ENCODE data around the gene CTSL. TPM values are rescaled to one million over a fixed set of nuclear protein-coding genes. Genes with fewer than 3 reads are reported as not detected.

Gene CTSL
- total and polyA plus RNA-seq, 2 of the 13 experiments (the other 11 are each of a cell fraction or from before 2014, with no cell fraction given): 78.1 to 113 TPM

- no peak for TF ChIP-seq KDM5A (IDR thresholded peaks at IDR 0.05; ENCODE audit: borderline replicate concordance, low read length)
Observed at GRCh38 chr9:87710443-87710842, 15.5 kb upstream of the CTSL start (continued).

- intact Hi-C loops (cut with micrococcal nuclease; ENCODE audit: unreplicated experiment): no loop called here
- H3K27me3 ChIP-seq (ENCODE audit: control insufficient read depth in 1 of 2, insufficient read depth in 2 of 2, low read length in 2 of 2): no peaks in the 10 kb centered on the region
- TF ChIP-seq MAFF (IDR thresholded peaks at IDR 0.05; ENCODE audit: low read depth, low read length) (no peak), ZNF431 (CRISPR knock-in tag; IDR thresholded peaks at IDR 0.05; ENCODE audit: borderline replicate concordance, low read depth) (no peak), IRF2 (CRISPR knock-in tag; IDR thresholded peaks at IDR 0.05) (no peak), ZNF318 (CRISPR knock-in tag; IDR thresholded peaks at IDR 0.05) (no peak), FOXO1 (CRISPR knock-in tag; IDR thresholded peaks at IDR 0.05) (no peak), ZNF7 (CRISPR knock-in tag; IDR thresholded peaks at IDR 0.05) (no peak), RFX1 (IDR thresholded peaks at IDR 0.05) (no peak), KDM1A (CRISPR knock-in tag; IDR thresholded peaks at IDR 0.05) (no peak), ZSCAN9 (CRISPR knock-in tag; IDR thresholded peaks at IDR 0.05; ENCODE audit: borderline replicate concordance) (no peak)
- ChIA-PET CTCF (ENCODE audit: low intra/inter-chr PET ratio, low total read pairs) (no interaction called here), POLR2A (interaction anchor here (1.8 kb wide), 1 partner anchor 14 kb away, joined by 3 read pairs; no protein-coding TSS in a partner anchor)
- no peak overlapping the region for H3K4me3 ChIP-seq (replicated peaks in 1 of 3; ENCODE audit: insufficient read depth in 1 of 3, low read depth in 2 of 3, low read length in 3 of 3)
- H3K27ac ChIP-seq (ENCODE audit: extremely low read length, insufficient read depth, low read length): no peak overlapping the region
- in situ Hi-C loops (cut with HindIII; ENCODE audit: extremely low pct_ligation_motif_present, low pct_unique_long_range_greater_than_20kb): no loop called here
- peak overlapping the region; percentile 64 for H2AFZ ChIP-seq (ENCODE audit: low read length)
- no peaks in the 10 kb centered on the region for H3K9me3 ChIP-seq (ENCODE audit: low read length)
- ATAC-seq (peak; percentile 61), DNase-seq (ENCODE audit: low spot score) (peak; percentile 27), FAIRE-seq (no peak)
- H3K79me2 ChIP-seq (ENCODE audit: insufficient read depth, low read length): no peaks in the 10 kb centered on the region
- peaks cover 0 to 5% of the 10 kb centered on the region in 2 experiments; a peak in 2 of 5 replicates for H3K36me3 ChIP-seq (replicated peaks in 1 of 2; ENCODE audit: control insufficient read depth in 1 of 2, insufficient read depth in 2 of 2, low read length in 2 of 2)
- H3K4me1 ChIP-seq (ENCODE audit: insufficient read depth, low read length): peaks cover 49% of the 10 kb centered on the region
- no peaks in the 10 kb centered on the region for H4K20me1 ChIP-seq (ENCODE audit: insufficient read depth, low read length)
- WGBS (ENCODE audit: low lambda C conversion rate): 20% methylated on average over 8 of the region's 9 CpGs
- H3K9ac ChIP-seq (ENCODE audit: insufficient read depth, low read depth, low read length): no peak overlapping the region
- H3K4me2 ChIP-seq (ENCODE audit: low read depth, low read length): peak overlapping the region; percentile 4; the same call in 1 of the 2 replicates
- no TSS peak for BruUV-seq (replicated peaks)
Observed at GRCh38 chr9:87711857-87712800, 13.8 kb upstream of the CTSL start.
